ENCODE measurements around the gene RNPS1.

Gene RNPS1

GRCh38 chr16:2207872-2208271, 60.1 kb downstream of the RNPS1 start:
- WGBS, 2 donors (ENCODE audit: extremely low coverage in 2 of 2, insufficient read length in 2 of 2, insufficient replicate concordance in 1 of 2) = no CpG with 5 or more reads among the region's 9 CpGs
- Histone ChIP-seq H3K4ac (ENCODE audit: low read length) (no peak overlapping the region), H3K79me1 (ENCODE audit: low read depth, low read length) (peaks cover 24% of the 10 kb centered on the region), H3K4me3 (ENCODE audit: low read length in 2 of 2) (no peak overlapping the region), H3K23ac (ENCODE audit: low read depth, low read length, poor library complexity) (no peak overlapping the region), H2AFZ (ENCODE audit: low read length) (no peak overlapping the region), H3K9ac (ENCODE audit: low read depth, low read length, poor library complexity) (no peak overlapping the region), H2BK120ac (ENCODE audit: low read depth, low read length) (no peak overlapping the region), H3K18ac (ENCODE audit: low read length) (no peak overlapping the region), H2BK15ac (ENCODE audit: low read length) (no peak overlapping the region), H4K91ac (ENCODE audit: low read depth, low read length, poor library complexity) (no peak overlapping the region), H3K14ac (ENCODE audit: low read length) (no peak overlapping the region), H2BK12ac (ENCODE audit: low read length) (no peak overlapping the region), H3K36me3 (replicated peaks in 1 of 2; ENCODE audit: control insufficient read depth in 2 of 2, insufficient read depth in 2 of 2, low read length in 2 of 2) (peaks cover 44 to 57% of the 10 kb centered on the region in 2 donors), H3K9me3 (replicated peaks in 1 of 2; ENCODE audit: control insufficient read depth in 2 of 2, insufficient read depth in 1 of 2, low read depth in 1 of 2, low read length in 2 of 2) (no peaks in the 10 kb centered on the region), H3K4me2 (ENCODE audit: insufficient read depth, low read length, poor library complexity, severe bottlenecking) (no peak overlapping the region), H3K27ac (replicated peaks; ENCODE audit: low read length) (no peak overlapping the region), H2BK5ac (ENCODE audit: low read length) (no peak overlapping the region), H2AK5ac (ENCODE audit: low read depth, low read length) (no peak overlapping the region), H3K27me3 (ENCODE audit: control insufficient read depth in 3 of 3, insufficient read depth in 3 of 3, low read depth in 1 of 3, low read length in 3 of 3) (no peaks in the 10 kb centered on the region), H3K4me1 (ENCODE audit: control insufficient read depth in 2 of 2, insufficient read depth in 1 of 2, low read depth in 1 of 2, low read length in 2 of 2) (peaks cover 8 to 11% of the 10 kb centered on the region in 2 donors), H4K8ac (ENCODE audit: low read depth, low read length) (no peak overlapping the region)
- DNase-seq (ENCODE audit: low spot score) = no peak

GRCh38 chr16:2206780-2207433, 61.0 kb downstream of the RNPS1 start:
- H3K18ac ChIP-seq (ENCODE audit: low read length) = no peak overlapping the region
- no peak overlapping the region for H2BK12ac ChIP-seq (ENCODE audit: low read length)
- H3K9me3 ChIP-seq (replicated peaks in 1 of 2; ENCODE audit: control insufficient read depth in 2 of 2, insufficient read depth in 1 of 2, low read depth in 1 of 2, low read length in 2 of 2) = no peaks in the 10 kb centered on the region
- peak overlapping the region; percentile 100 for H2AK5ac ChIP-seq (ENCODE audit: low read depth, low read length)
- peaks cover 34 to 47% of the 10 kb centered on the region in 2 donors for H3K36me3 ChIP-seq (replicated peaks in 1 of 2; ENCODE audit: control insufficient read depth in 2 of 2, insufficient read depth in 2 of 2, low read length in 2 of 2)
- H2BK120ac ChIP-seq (ENCODE audit: low read depth, low read length) = no peak overlapping the region
- peaks cover 6 to 9% of the 10 kb centered on the region in 2 donors for H3K4me1 ChIP-seq (ENCODE audit: control insufficient read depth in 2 of 2, insufficient read depth in 1 of 2, low read depth in 1 of 2, low read length in 2 of 2)
- no peak overlapping the region for H3K4ac ChIP-seq (ENCODE audit: low read length)
- H3K27ac ChIP-seq (replicated peaks; ENCODE audit: low read length) = no peak overlapping the region
- H3K27me3 ChIP-seq (ENCODE audit: control insufficient read depth in 3 of 3, insufficient read depth in 3 of 3, low read depth in 1 of 3, low read length in 3 of 3) = no peaks in the 10 kb centered on the region
- no peak overlapping the region for H3K14ac ChIP-seq (ENCODE audit: low read length)
- H3K79me1 ChIP-seq (ENCODE audit: low read depth, low read length) = peaks cover 18% of the 10 kb centered on the region
- peak overlapping the region; percentile 51 to 90 for H3K4me3 ChIP-seq (ENCODE audit: low read length in 2 of 2)
- H4K91ac ChIP-seq (ENCODE audit: low read depth, low read length, poor library complexity) = no peak overlapping the region
- no peak overlapping the region for H3K4me2 ChIP-seq (ENCODE audit: insufficient read depth, low read length, poor library complexity, severe bottlenecking)
- no peak overlapping the region for H2BK15ac ChIP-seq (ENCODE audit: low read length)
- no CpG with 5 or more reads among the region's 23 CpGs for WGBS, 2 donors (ENCODE audit: extremely low coverage in 2 of 2, insufficient read length in 2 of 2, insufficient replicate concordance in 1 of 2)
- peak overlapping the region; percentile 44 for H3K9ac ChIP-seq (ENCODE audit: low read depth, low read length, poor library complexity)
- no peak overlapping the region for H4K8ac ChIP-seq (ENCODE audit: low read depth, low read length)
- H2BK5ac ChIP-seq (ENCODE audit: low read length) = no peak overlapping the region
- H3K23ac ChIP-seq (ENCODE audit: low read depth, low read length, poor library complexity) = no peak overlapping the region
- no peak overlapping the region for H2AFZ ChIP-seq (ENCODE audit: low read length)
- no peak for DNase-seq (ENCODE audit: low spot score)

GRCh38 chr16:2206420-2206779, 61.5 kb downstream of the RNPS1 start:
- Histone ChIP-seq H2BK120ac (ENCODE audit: low read depth, low read length) (no peak overlapping the region), H3K4me2 (ENCODE audit: insufficient read depth, low read length, poor library complexity, severe bottlenecking) (peak overlapping the region; percentile 85), H4K8ac (ENCODE audit: low read depth, low read length) (peak overlapping the region; percentile 93), H3K27me3 (ENCODE audit: control insufficient read depth in 3 of 3, insufficient read depth in 3 of 3, low read depth in 1 of 3, low read length in 3 of 3) (no peaks in the 10 kb centered on the region), H3K4me3 (ENCODE audit: low read length in 2 of 2) (peak overlapping the region in 1 of 2 donors; percentile 90), H3K14ac (ENCODE audit: low read length) (no peak overlapping the region), H3K23ac (ENCODE audit: low read depth, low read length, poor library complexity) (peak overlapping the region; percentile 98), H3K36me3 (replicated peaks in 1 of 2; ENCODE audit: control insufficient read depth in 2 of 2, insufficient read depth in 2 of 2, low read length in 2 of 2) (peaks cover 30 to 43% of the 10 kb centered on the region in 2 donors), H2BK12ac (ENCODE audit: low read length) (no peak overlapping the region), H3K79me1 (ENCODE audit: low read depth, low read length) (peaks cover 18% of the 10 kb centered on the region), H3K4me1 (ENCODE audit: control insufficient read depth in 2 of 2, insufficient read depth in 1 of 2, low read depth in 1 of 2, low read length in 2 of 2) (peaks cover 6 to 9% of the 10 kb centered on the region in 2 donors), H2BK5ac (ENCODE audit: low read length) (peak overlapping the region; percentile 98), H3K9ac (ENCODE audit: low read depth, low read length, poor library complexity) (peak overlapping the region; percentile 95), H3K27ac (replicated peaks; ENCODE audit: low read length) (peak overlapping the region; percentile 2), H4K91ac (ENCODE audit: low read depth, low read length, poor library complexity) (peak overlapping the region; percentile 64), H2AK5ac (ENCODE audit: low read depth, low read length) (peak overlapping the region; percentile 100), H3K18ac (ENCODE audit: low read length) (no peak overlapping the region), H3K4ac (ENCODE audit: low read length) (no peak overlapping the region), H2AFZ (ENCODE audit: low read length) (no peak overlapping the region), H2BK15ac (ENCODE audit: low read length) (peak overlapping the region; percentile 90), H3K9me3 (replicated peaks in 1 of 2; ENCODE audit: control insufficient read depth in 2 of 2, insufficient read depth in 1 of 2, low read depth in 1 of 2, low read length in 2 of 2) (no peaks in the 10 kb centered on the region)
- DNase-seq (ENCODE audit: low spot score) = no peak
- no CpG with 5 or more reads among the region's 18 CpGs for WGBS, 2 donors (ENCODE audit: extremely low coverage in 2 of 2, insufficient read length in 2 of 2, insufficient replicate concordance in 1 of 2)

- Histone ChIP-seq H3K4me3 (ENCODE audit: low read length in 2 of 2) (peak overlapping the region; percentile 90 to 97), H2BK5ac (ENCODE audit: low read length) (peak overlapping the region; percentile 98), H2BK15ac (ENCODE audit: low read length) (peak overlapping the region; percentile 90), H2BK12ac (ENCODE audit: low read length) (peak overlapping the region; percentile 100), H3K14ac (ENCODE audit: low read length) (peak overlapping the region; percentile 82), H3K79me1 (ENCODE audit: low read depth, low read length) (peaks cover 18% of the 10 kb centered on the region), H3K4me1 (ENCODE audit: control insufficient read depth in 2 of 2, insufficient read depth in 1 of 2, low read depth in 1 of 2, low read length in 2 of 2) (peaks cover 6 to 9% of the 10 kb centered on the region in 2 donors), H4K8ac (ENCODE audit: low read depth, low read length) (no peak overlapping the region), H4K91ac (ENCODE audit: low read depth, low read length, poor library complexity) (peak overlapping the region; percentile 64), H3K27me3 (ENCODE audit: control insufficient read depth in 3 of 3, insufficient read depth in 3 of 3, low read depth in 1 of 3, low read length in 3 of 3) (no peaks in the 10 kb centered on the region), H3K9me3 (replicated peaks in 1 of 2; ENCODE audit: control insufficient read depth in 2 of 2, insufficient read depth in 1 of 2, low read depth in 1 of 2, low read length in 2 of 2) (no peaks in the 10 kb centered on the region), H3K9ac (ENCODE audit: low read depth, low read length, poor library complexity) (peak overlapping the region; percentile 95), H3K27ac (replicated peaks; ENCODE audit: low read length) (peak overlapping the region; percentile 92), H3K4ac (ENCODE audit: low read length) (peak overlapping the region; percentile 76), H3K18ac (ENCODE audit: low read length) (peak overlapping the region; percentile 96), H2AK5ac (ENCODE audit: low read depth, low read length) (peak overlapping the region; percentile 100), H2AFZ (ENCODE audit: low read length) (peak overlapping the region; percentile 97), H3K23ac (ENCODE audit: low read depth, low read length, poor library complexity) (peak overlapping the region; percentile 98), H3K4me2 (ENCODE audit: insufficient read depth, low read length, poor library complexity, severe bottlenecking) (peak overlapping the region; percentile 85), H3K36me3 (replicated peaks in 1 of 2; ENCODE audit: control insufficient read depth in 2 of 2, insufficient read depth in 2 of 2, low read length in 2 of 2) (peaks cover 30 to 43% of the 10 kb centered on the region in 2 donors), H2BK120ac (ENCODE audit: low read depth, low read length) (peak overlapping the region; percentile 87)
- no CpG with 5 or more reads among the region's 16 CpGs for WGBS, 2 donors (ENCODE audit: extremely low coverage in 2 of 2, insufficient read length in 2 of 2, insufficient replicate concordance in 1 of 2)
- DNase-seq (ENCODE audit: low spot score) = no peak
Observed at GRCh38 chr16:2205967-2206313, 62.0 kb downstream of the RNPS1 start.
